Liver (tissue), 9 donors: ENCODE results near the gene SMIM33. TPM values are rescaled to one million over a fixed set of nuclear protein-coding genes. Genes with fewer than 3 reads are reported as not detected.
"Not testable (repeated sequence)": the region's sequence is repeated elsewhere in the genome, so short reads cannot be mapped to it uniquely, and the experiment has no call there.

Experiments used
- DNase-seq: peaks from one replicate; pipeline ENCODE4 v3.0.0-alpha.2; 2017; ENCODE audit warnings: low spot score
- H3K27ac ChIP-seq, 2 donors: one replicate each; pipeline ENCODE4 v1.7.0; 2013; ENCODE audit warnings: inconsistent platforms in 2 of 2, low read length in 2 of 2, control low read depth in 1 of 2, low read depth in 1 of 2, mild to moderate bottlenecking in 1 of 2
- H3K27me3 ChIP-seq, 4 donors: one replicate each; pipeline versions ENCODE4 v1.6.1 to v1.7.0; 2013; ENCODE audit warnings: low read length in 3 of 4, inconsistent platforms in 1 of 4, mild to moderate bottlenecking in 1 of 4, moderate library complexity in 1 of 4; ENCODE audit not compliant: control insufficient read depth in 4 of 4, insufficient read depth in 4 of 4
- H3K36me3 ChIP-seq, 4 donors: one replicate each; pipeline versions ENCODE4 v1.6.1 to v1.7.0; 2013; ENCODE audit warnings: low read length in 3 of 4, mild to moderate bottlenecking in 3 of 4, low read depth in 1 of 4, moderate library complexity in 1 of 4; ENCODE audit not compliant: control insufficient read depth in 4 of 4, insufficient read depth in 3 of 4
- H3K4me1 ChIP-seq, 4 donors: one replicate each; pipeline versions ENCODE4 v1.6.1 to v1.7.0; 2013; ENCODE audit warnings: low read length in 3 of 4, mild to moderate bottlenecking in 3 of 4, moderate library complexity in 1 of 4; ENCODE audit not compliant: control insufficient read depth in 4 of 4, insufficient read depth in 4 of 4
- H3K4me3 ChIP-seq, 3 donors: one replicate each; pipeline versions ENCODE4 v1.6.1 to v1.7.0; 2013; ENCODE audit warnings: low read length in 3 of 3, control low read depth in 1 of 3, low read depth in 1 of 3, mild to moderate bottlenecking in 1 of 3
- H3K9ac ChIP-seq, 2 donors: one replicate each; pipeline ENCODE4 v1.7.0; 2013; ENCODE audit warnings: low read length in 2 of 2, mild to moderate bottlenecking in 2 of 2, moderate library complexity in 2 of 2, control low read depth in 1 of 2, low read depth in 1 of 2
- H3K9me3 ChIP-seq, 4 donors: one replicate each; pipeline versions ENCODE4 v1.6.1 to v1.7.0; 2013; ENCODE audit warnings: low read length in 3 of 4; ENCODE audit not compliant: control insufficient read depth in 4 of 4
- EGR1 ChIP-seq, 2 donors: IDR thresholded peaks; 2 replicates each; pipeline ENCODE4 v1.6.1; 2016 to 2018; ENCODE audit warnings: antibody characterized with exemption in 2 of 2, low read depth in 2 of 2
- FOXA1 ChIP-seq: IDR thresholded peaks from 2 replicates; pipeline ENCODE4 v1.6.1; 2016; ENCODE audit warnings: antibody characterized with exemption
- FOXA2 ChIP-seq: IDR thresholded peaks from 2 replicates; pipeline ENCODE4 v1.6.1; 2016; ENCODE audit warnings: antibody characterized with exemption
- GABPA ChIP-seq, 2 donors: IDR thresholded peaks in 1 of 2; conservative IDR thresholded peaks in 1 of 2; 2 replicates each; pipeline ENCODE4 v1.6.1; 2016; ENCODE audit warnings: antibody characterized with exemption in 2 of 2, mild to moderate bottlenecking in 1 of 2, moderate library complexity in 1 of 2
- HNF4A ChIP-seq, 2 donors: conservative IDR thresholded peaks; 2 replicates each; pipeline ENCODE4 v1.6.1; 2016; ENCODE audit warnings: antibody characterized with exemption in 2 of 2, mild to moderate bottlenecking in 2 of 2
- JUND ChIP-seq, 2 donors: IDR thresholded peaks; 2 replicates each; pipeline ENCODE4 v1.6.1; 2016; ENCODE audit warnings: antibody characterized with exemption in 2 of 2
- NR2F2 ChIP-seq: IDR thresholded peaks from 2 replicates; pipeline ENCODE4 v1.6.1; 2016; ENCODE audit warnings: antibody characterized with exemption
- RAD21 ChIP-seq, 2 donors: IDR thresholded peaks; 2 replicates each; pipeline ENCODE4 v1.6.1; 2016; ENCODE audit warnings: antibody characterized with exemption in 2 of 2, mild to moderate bottlenecking in 2 of 2
- SP1 ChIP-seq: IDR thresholded peaks from 2 replicates; pipeline ENCODE4 v1.6.1; 2018; ENCODE audit warnings: antibody characterized with exemption, mild to moderate bottlenecking
- TAF1 ChIP-seq: conservative IDR thresholded peaks from 2 replicates; pipeline ENCODE4 v1.6.1; 2016; ENCODE audit warnings: antibody characterized with exemption, mild to moderate bottlenecking
- YY1 ChIP-seq: IDR thresholded peaks from 2 replicates; pipeline ENCODE4 v1.6.1; 2016; ENCODE audit warnings: antibody characterized with exemption, mild to moderate bottlenecking
- WGBS: extraction: QIAGEN DNeasy Blood & Tissue Kit; methylation state at CpG from one replicate; pipeline ENCODE4 v1.1.7; 2013; 5-methylcytosine and 5-hydroxymethylcytosine counted together
- polyA plus RNA-seq, 2 donors: library from polyadenylated mRNA; stranded (reverse) in 1 of 2; unstranded in 1 of 2; fragments of 200-250 nt in 1 of 2; fragments of >200 nt in 1 of 2; fragmentation: Nextera tagmentation in 1 of 2; extraction: Ambion mirVana in 1 of 2; gene quantifications; one replicate each; pipeline versions ENCODE4 v1.2.1 to v1.2.3, GENCODE V29; 2013 to 2015
- total RNA-seq, 2 donors: library from RNA; depleted of rRNA; stranded (reverse); fragments of >200 nt; gene quantifications; one replicate each; pipeline ENCODE4 v1.2.3, GENCODE V29; 2014
- TF ChIP-seq, protein P1 (sequence below): fragments of 150-350 bp; IDR thresholded peaks from 2 replicates; pipeline ENCODE4 v1.5.1; 2017; ENCODE audit warnings: improper control_type of control experiment, low read depth, low read length; ENCODE audit not compliant: missing input control
- TF ChIP-seq, protein P2 (sequence below): IDR thresholded peaks from 2 replicates; pipeline ENCODE4 v1.6.1; 2016; ENCODE audit warnings: antibody characterized with exemption
- TF ChIP-seq, protein P3 (sequence below): IDR thresholded peaks from 2 replicates; pipeline ENCODE4 v1.6.1; 2016; ENCODE audit warnings: antibody characterized with exemption, mild to moderate bottlenecking
- TF ChIP-seq, protein P4 (sequence below): IDR thresholded peaks from 2 replicates; pipeline ENCODE4 v1.6.1; 2016; ENCODE audit warnings: antibody characterized with exemption
- TF ChIP-seq, protein P5 (sequence below): IDR thresholded peaks from 2 replicates; pipeline ENCODE4 v1.6.1; 2016; ENCODE audit warnings: antibody characterized with exemption
- donor health status: healthy.
- donor health status: healthy.
- donor health status: healthy.
- donor health status: healthy.
- donor health status: healthy.

SMIM33 gene
- total and polyA plus RNA-seq, 4 donors: 0.05 TPM; not detected in 3

DNA sequence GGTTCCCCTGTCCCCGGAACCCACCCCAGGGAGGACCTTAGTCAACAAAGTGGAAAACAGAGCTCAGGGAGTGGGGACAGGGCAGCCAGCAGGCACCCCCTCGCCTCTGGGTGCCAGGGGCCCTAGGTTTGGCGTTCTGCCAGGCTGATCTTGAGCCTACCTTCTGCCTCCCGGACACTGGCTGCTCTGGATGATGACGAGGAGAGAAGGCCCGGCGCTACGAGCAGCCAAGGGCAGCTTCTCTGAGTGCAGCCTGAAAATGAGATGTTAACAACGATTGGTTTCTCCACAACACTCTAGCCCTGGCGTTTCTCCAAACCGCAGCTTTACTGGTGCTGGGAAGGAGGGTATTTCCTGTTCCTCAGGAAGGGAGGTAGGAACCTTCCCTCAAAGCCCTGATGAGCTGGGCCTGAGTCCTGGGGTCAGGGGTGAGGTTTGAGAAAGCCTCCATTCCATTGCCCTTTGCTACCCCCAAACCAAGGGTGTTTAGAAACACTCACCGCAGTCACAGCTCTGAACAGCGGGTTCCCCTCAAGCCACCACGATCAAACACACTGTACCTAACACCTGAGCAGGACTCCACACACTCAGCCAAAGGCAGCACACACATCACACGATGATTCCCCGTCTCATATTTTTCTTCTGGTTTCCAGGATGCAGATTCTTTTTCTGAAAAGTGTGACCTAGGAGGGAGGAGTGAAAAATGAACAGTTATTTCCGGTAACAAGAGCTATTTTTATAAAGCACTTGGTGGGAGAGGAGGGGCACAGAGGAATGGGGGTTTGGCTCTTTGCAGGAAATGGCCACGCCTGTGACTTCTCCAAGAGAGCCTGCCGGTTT is 11.5 kb downstream of the SMIM33 start, which contains the start of gene STING1:
STING1 (minus strand) TSS at position 709 of the 840 bp plus-strand sequence. CDS start 1,054 bp downstream, outside the sequence.
- H3K36me3 ChIP-seq: no peaks in the 10 kb centered on the region
- peak within 1 kb of the TSS in 2 of 3 donors; percentile 31 to 44 for H3K4me3 ChIP-seq
- WGBS: 50% methylated on average over 19 of the region's 19 CpGs
- H3K27me3 ChIP-seq: no peaks in the 10 kb centered on the region
- TF ChIP-seq FOXA2 (no peak), HNF4A (conservative IDR thresholded peaks at IDR 0.05) (no peak), YY1 (no peak), EGR1 (IDR thresholded peaks at IDR 0.05; ENCODE audit: low read depth in 2 of 2) (no peak), NR2F2 (peak; percentile 49), JUND (IDR thresholded peaks at IDR 0.05) (no peak), FOXA1 (no peak), RAD21 (IDR thresholded peaks at IDR 0.05) (no peak), SP1 (peak; percentile 33), GABPA (IDR thresholded peaks at IDR 0.05 in 1 of 2, conservative IDR thresholded peaks at IDR 0.05 in 1 of 2) (no peak), TAF1 (no peak)
- TF ChIP-seq, protein P1, sequence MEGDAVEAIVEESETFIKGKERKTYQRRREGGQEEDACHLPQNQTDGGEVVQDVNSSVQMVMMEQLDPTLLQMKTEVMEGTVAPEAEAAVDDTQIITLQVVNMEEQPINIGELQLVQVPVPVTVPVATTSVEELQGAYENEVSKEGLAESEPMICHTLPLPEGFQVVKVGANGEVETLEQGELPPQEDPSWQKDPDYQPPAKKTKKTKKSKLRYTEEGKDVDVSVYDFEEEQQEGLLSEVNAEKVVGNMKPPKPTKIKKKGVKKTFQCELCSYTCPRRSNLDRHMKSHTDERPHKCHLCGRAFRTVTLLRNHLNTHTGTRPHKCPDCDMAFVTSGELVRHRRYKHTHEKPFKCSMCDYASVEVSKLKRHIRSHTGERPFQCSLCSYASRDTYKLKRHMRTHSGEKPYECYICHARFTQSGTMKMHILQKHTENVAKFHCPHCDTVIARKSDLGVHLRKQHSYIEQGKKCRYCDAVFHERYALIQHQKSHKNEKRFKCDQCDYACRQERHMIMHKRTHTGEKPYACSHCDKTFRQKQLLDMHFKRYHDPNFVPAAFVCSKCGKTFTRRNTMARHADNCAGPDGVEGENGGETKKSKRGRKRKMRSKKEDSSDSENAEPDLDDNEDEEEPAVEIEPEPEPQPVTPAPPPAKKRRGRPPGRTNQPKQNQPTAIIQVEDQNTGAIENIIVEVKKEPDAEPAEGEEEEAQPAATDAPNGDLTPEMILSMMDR: no peak
- TF ChIP-seq, protein P2, sequence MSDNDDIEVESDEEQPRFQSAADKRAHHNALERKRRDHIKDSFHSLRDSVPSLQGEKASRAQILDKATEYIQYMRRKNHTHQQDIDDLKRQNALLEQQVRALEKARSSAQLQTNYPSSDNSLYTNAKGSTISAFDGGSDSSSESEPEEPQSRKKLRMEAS: no peak
- TF ChIP-seq, protein P3, sequence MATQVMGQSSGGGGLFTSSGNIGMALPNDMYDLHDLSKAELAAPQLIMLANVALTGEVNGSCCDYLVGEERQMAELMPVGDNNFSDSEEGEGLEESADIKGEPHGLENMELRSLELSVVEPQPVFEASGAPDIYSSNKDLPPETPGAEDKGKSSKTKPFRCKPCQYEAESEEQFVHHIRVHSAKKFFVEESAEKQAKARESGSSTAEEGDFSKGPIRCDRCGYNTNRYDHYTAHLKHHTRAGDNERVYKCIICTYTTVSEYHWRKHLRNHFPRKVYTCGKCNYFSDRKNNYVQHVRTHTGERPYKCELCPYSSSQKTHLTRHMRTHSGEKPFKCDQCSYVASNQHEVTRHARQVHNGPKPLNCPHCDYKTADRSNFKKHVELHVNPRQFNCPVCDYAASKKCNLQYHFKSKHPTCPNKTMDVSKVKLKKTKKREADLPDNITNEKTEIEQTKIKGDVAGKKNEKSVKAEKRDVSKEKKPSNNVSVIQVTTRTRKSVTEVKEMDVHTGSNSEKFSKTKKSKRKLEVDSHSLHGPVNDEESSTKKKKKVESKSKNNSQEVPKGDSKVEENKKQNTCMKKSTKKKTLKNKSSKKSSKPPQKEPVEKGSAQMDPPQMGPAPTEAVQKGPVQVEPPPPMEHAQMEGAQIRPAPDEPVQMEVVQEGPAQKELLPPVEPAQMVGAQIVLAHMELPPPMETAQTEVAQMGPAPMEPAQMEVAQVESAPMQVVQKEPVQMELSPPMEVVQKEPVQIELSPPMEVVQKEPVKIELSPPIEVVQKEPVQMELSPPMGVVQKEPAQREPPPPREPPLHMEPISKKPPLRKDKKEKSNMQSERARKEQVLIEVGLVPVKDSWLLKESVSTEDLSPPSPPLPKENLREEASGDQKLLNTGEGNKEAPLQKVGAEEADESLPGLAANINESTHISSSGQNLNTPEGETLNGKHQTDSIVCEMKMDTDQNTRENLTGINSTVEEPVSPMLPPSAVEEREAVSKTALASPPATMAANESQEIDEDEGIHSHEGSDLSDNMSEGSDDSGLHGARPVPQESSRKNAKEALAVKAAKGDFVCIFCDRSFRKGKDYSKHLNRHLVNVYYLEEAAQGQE: no peak
- TF ChIP-seq, protein P4, sequence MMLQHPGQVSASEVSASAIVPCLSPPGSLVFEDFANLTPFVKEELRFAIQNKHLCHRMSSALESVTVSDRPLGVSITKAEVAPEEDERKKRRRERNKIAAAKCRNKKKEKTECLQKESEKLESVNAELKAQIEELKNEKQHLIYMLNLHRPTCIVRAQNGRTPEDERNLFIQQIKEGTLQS: no peak
- TF ChIP-seq, protein P5, sequence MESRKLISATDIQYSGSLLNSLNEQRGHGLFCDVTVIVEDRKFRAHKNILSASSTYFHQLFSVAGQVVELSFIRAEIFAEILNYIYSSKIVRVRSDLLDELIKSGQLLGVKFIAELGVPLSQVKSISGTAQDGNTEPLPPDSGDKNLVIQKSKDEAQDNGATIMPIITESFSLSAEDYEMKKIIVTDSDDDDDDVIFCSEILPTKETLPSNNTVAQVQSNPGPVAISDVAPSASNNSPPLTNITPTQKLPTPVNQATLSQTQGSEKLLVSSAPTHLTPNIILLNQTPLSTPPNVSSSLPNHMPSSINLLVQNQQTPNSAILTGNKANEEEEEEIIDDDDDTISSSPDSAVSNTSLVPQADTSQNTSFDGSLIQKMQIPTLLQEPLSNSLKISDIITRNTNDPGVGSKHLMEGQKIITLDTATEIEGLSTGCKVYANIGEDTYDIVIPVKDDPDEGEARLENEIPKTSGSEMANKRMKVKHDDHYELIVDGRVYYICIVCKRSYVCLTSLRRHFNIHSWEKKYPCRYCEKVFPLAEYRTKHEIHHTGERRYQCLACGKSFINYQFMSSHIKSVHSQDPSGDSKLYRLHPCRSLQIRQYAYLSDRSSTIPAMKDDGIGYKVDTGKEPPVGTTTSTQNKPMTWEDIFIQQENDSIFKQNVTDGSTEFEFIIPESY: no peak
- peak; percentile 49 for DNase-seq
- H3K4me1 ChIP-seq: peaks cover 0 to 5% (median 0%) of the 10 kb centered on the region in 4 donors
- H3K9me3 ChIP-seq: no peaks in the 10 kb centered on the region
- H3K9ac ChIP-seq: peak within 1 kb of the TSS; percentile 62 to 70
- peak within 1 kb of the TSS; percentile 74 to 77 for H3K27ac ChIP-seq

DNA sequence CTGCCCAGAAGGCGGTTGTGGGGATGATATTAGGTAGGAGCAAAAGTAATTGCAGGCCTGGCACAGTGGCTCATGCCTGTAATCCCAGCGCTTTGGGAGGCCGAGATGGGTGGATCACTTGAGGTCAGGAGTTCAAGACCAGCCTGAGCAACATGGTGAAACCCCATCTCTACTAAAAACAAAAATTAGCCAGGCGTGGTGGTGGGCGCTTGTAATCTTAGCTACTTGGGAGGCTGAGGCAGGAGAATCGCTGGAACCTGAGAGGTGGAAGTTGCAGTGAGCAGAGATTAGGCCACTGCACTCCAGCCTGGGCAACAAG is 12.0 kb downstream of the SMIM33 start:
- H3K4me3 ChIP-seq, H3K36me3 ChIP-seq, H3K27me3 ChIP-seq, DNase-seq, H3K9ac ChIP-seq, H3K9me3 ChIP-seq, H3K4me1 ChIP-seq: not testable (repeated sequence)
- WGBS: 72% methylated on average over 6 of the region's 6 CpGs
- peak overlapping the region; percentile 74 to 77 for H3K27ac ChIP-seq
